WERI-Rb-1 (cell line): Measurements from ENCODE around the gene GSTCD.
"Not testable (repeated sequence)": the region's sequence is repeated elsewhere in the genome, so short reads cannot be mapped to it uniquely, and the experiment has no call there.

Experiments used
- DNase-seq: peaks from one replicate; pipeline ENCODE4 v3.0.0-alpha.2; 2020
- H3K27ac ChIP-seq: fragments of 250-450 bp; sonication (Bioruptor Pico); 2 replicates; pipeline ENCODE4 v1.5.1; 2020; ENCODE audit warnings: mild to moderate bottlenecking, moderate library complexity
- H3K27me3 ChIP-seq: fragments of 250-450 bp; sonication (Bioruptor Pico); 2 replicates; pipeline ENCODE4 v1.5.1; 2021; ENCODE audit warnings: mild to moderate bottlenecking, low read depth, moderate library complexity; ENCODE audit not compliant: insufficient read depth, severe bottlenecking
- H3K36me3 ChIP-seq: fragments of 250-450 bp; sonication (Bioruptor Pico); 2 replicates; pipeline ENCODE4 v1.5.1; 2020; ENCODE audit warnings: mild to moderate bottlenecking, moderate library complexity
- H3K4me3 ChIP-seq: 2 replicates; pipeline ENCODE4 v1.5.1; 2011; ENCODE audit warnings: low read depth, mild to moderate bottlenecking, control low read depth, low read length
- H3K9me3 ChIP-seq: fragments of 250-450 bp; sonication (Bioruptor Pico); 2 replicates; pipeline ENCODE4 v1.5.1; 2021; ENCODE audit warnings: mild to moderate bottlenecking, moderate library complexity; ENCODE audit not compliant: severe bottlenecking
- CTCF ChIP-seq: IDR thresholded peaks from 2 replicates; pipeline ENCODE4 v1.5.1; 2011; ENCODE audit warnings: low read depth, mild to moderate bottlenecking, control low read depth, inconsistent platforms, low read length

The GSTCD gene

GRCh38 chr4:105843941-105844340 lies 135.4 kb downstream of the GSTCD start:
- H3K9me3 ChIP-seq, result no peaks in the 10 kb centered on the region
- H3K36me3 ChIP-seq, result no peaks in the 10 kb centered on the region
- H3K4me3 ChIP-seq, result no peak overlapping the region
- TF ChIP-seq CTCF, result no peak
- no peaks in the 10 kb centered on the region for H3K27me3 ChIP-seq
- no peak for DNase-seq
- H3K27ac ChIP-seq, result no peak overlapping the region

GRCh38 chr4:105845559-105845958 lies 137.0 kb downstream of the GSTCD start:
- Histone ChIP-seq H3K27ac (no peak overlapping the region), H3K9me3 (no peaks in the 10 kb centered on the region), H3K36me3 (no peaks in the 10 kb centered on the region), H3K4me3 (no peak overlapping the region), H3K27me3 (no peaks in the 10 kb centered on the region)
- TF ChIP-seq CTCF, result no peak
- no peak for DNase-seq

GRCh38 chr4:105848359-105848758 lies 139.8 kb downstream of the GSTCD start:
- H3K9me3 ChIP-seq, result not testable (repeated sequence)

GRCh38 chr4:105851196-105851595 lies 142.6 kb downstream of the GSTCD start:
- DNase-seq, result no peak
- no peak overlapping the region for H3K27ac ChIP-seq
- no peak overlapping the region for H3K4me3 ChIP-seq
- no peaks in the 10 kb centered on the region for H3K27me3 ChIP-seq
- TF ChIP-seq CTCF, result no peak
- peaks cover 3% of the 10 kb centered on the region for H3K9me3 ChIP-seq
- H3K36me3 ChIP-seq, result no peaks in the 10 kb centered on the region

More at GRCh38 chr4:105848359-105848758, 139.8 kb downstream of the GSTCD start:
- not testable (repeated sequence) for H3K4me3 ChIP-seq, H3K36me3 ChIP-seq, H3K27me3 ChIP-seq, DNase-seq, H3K27ac ChIP-seq

GRCh38 chr4:105852230-105852629 lies 143.6 kb downstream of the GSTCD start:
- not testable (repeated sequence) for H3K9me3 ChIP-seq, H3K4me3 ChIP-seq, H3K36me3 ChIP-seq, H3K27ac ChIP-seq, DNase-seq, H3K27me3 ChIP-seq

GRCh38 chr4:105858466-105859040 lies 150.0 kb downstream of the GSTCD start:
- H3K4me3 ChIP-seq, result no peak overlapping the region
- no peak for TF ChIP-seq CTCF
- no peak for DNase-seq
- peaks cover 11% of the 10 kb centered on the region for H3K9me3 ChIP-seq
- no peak overlapping the region for H3K27ac ChIP-seq
- H3K36me3 ChIP-seq, result no peaks in the 10 kb centered on the region
- H3K27me3 ChIP-seq, result no peaks in the 10 kb centered on the region

GRCh38 chr4:105859233-105859632 lies 150.6 kb downstream of the GSTCD start:
- Histone ChIP-seq H3K36me3 (no peaks in the 10 kb centered on the region), H3K9me3 (peaks cover 11% of the 10 kb centered on the region), H3K4me3 (no peak overlapping the region), H3K27ac (no peak overlapping the region), H3K27me3 (no peaks in the 10 kb centered on the region)
- no peak for DNase-seq
- TF ChIP-seq CTCF, result no peak
